Superior temporal gyrus (tissue), 1 donor: Measurements from ENCODE around the gene RFC4.

Source experiments
- DNase-seq: peaks from one replicate; pipeline ENCODE4 v3.0.0-alpha.2; 2016; ENCODE audit errors: extremely low spot score

The RFC4 gene

GRCh38 chr3:186786922-186787321 is 19.4 kb downstream of the RFC4 start:
- DNase-seq, result no peak

GRCh38 chr3:186785495-186786018 is 20.7 kb downstream of the RFC4 start:
- no peak for DNase-seq

GRCh38 chr3:186784820-186785494 is 21.3 kb downstream of the RFC4 start:
- DNase-seq, result no peak

- DNase-seq, result peak; percentile 85
These were observed 22.4 kb downstream of the RFC4 start for GRCh38 chr3:186783731-186784515.

GRCh38 chr3:186783058-186783730 is 23.1 kb downstream of the RFC4 start, which contains the start of gene EIF4A2:
EIF4A2 (plus strand) TSS chr3:186783577; CDS start chr3:186783611, 34 bp downstream.
- peak; percentile 94 for DNase-seq

- DNase-seq, result peak; percentile 79
These were observed 23.7 kb downstream of the RFC4 start for GRCh38 chr3:186782542-186783057.

- DNase-seq, result no peak
These were observed 27.1 kb downstream of the RFC4 start for GRCh38 chr3:186779204-186779603.

GRCh38 chr3:186775999-186776398 is 30.3 kb downstream of the RFC4 start:
- DNase-seq, result no peak

GRCh38 chr3:186772701-186773417 is 33.4 kb downstream of the RFC4 start:
- DNase-seq, result peak; percentile 38

GRCh38 chr3:186772281-186772694 is 34.0 kb downstream of the RFC4 start:
- no peak for DNase-seq

GRCh38 chr3:186760897-186761447 is 45.3 kb downstream of the RFC4 start:
- no peak for DNase-seq

GRCh38 chr3:186760141-186760833 is 46.0 kb downstream of the RFC4 start:
- no peak for DNase-seq

- DNase-seq, result no peak
These were observed 46.9 kb downstream of the RFC4 start for GRCh38 chr3:186759231-186759930.

- DNase-seq, result no peak
These were observed 48.5 kb downstream of the RFC4 start for GRCh38 chr3:186757686-186758220.

GRCh38 chr3:186757214-186757613 is 49.1 kb downstream of the RFC4 start:
- no peak for DNase-seq

GRCh38 chr3:186754871-186755270 is 51.4 kb downstream of the RFC4 start:
- no peak for DNase-seq

GRCh38 chr3:186754006-186754405 is 52.3 kb downstream of the RFC4 start:
- no peak for DNase-seq

GRCh38 chr3:186751480-186751879 is 54.8 kb downstream of the RFC4 start:
- DNase-seq, result no peak

- DNase-seq, result no peak
These were observed 56.0 kb downstream of the RFC4 start for GRCh38 chr3:186750316-186750715.

- no peak for DNase-seq
These were observed 60.3 kb downstream of the RFC4 start for GRCh38 chr3:186746008-186746407.
